IPS-18c (cell line): Measurements from ENCODE around the gene PCAT6.
"Not testable (repeated sequence)": the region's sequence is repeated elsewhere in the genome, so short reads cannot be mapped to it uniquely, and the experiment has no call there.

ENCODE experiments used
- H3K4me3 ChIP-seq: 2 replicates; pipeline ENCODE4 v1.7.0; 2013; ENCODE audit warnings: low read depth, mild to moderate bottlenecking, low read length, moderate library complexity; ENCODE audit not compliant: insufficient read depth
- H3K9me3 ChIP-seq: one replicate; pipeline ENCODE4 v1.6.1; 2013; ENCODE audit warnings: mild to moderate bottlenecking, low read length, moderate library complexity; ENCODE audit not compliant: control insufficient read depth, insufficient read depth

The PCAT6 gene

GRCh38 chr1:202804126-202804525 lies 6.6 kb upstream of the PCAT6 start:
- H3K4me3 ChIP-seq = no peak overlapping the region
- H3K9me3 ChIP-seq = no peaks in the 10 kb centered on the region

- H3K9me3 ChIP-seq = no peaks in the 10 kb centered on the region
- H3K4me3 ChIP-seq = peak overlapping the region; percentile 86
Observed at GRCh38 chr1:202805886-202806844, 4.6 kb upstream of the PCAT6 start.

GRCh38 chr1:202806845-202807450 lies 3.8 kb upstream of the PCAT6 start:
- Histone ChIP-seq H3K4me3 (peak overlapping the region; percentile 86), H3K9me3 (no peaks in the 10 kb centered on the region)

- Histone ChIP-seq H3K4me3 (peak overlapping the region; percentile 86), H3K9me3 (no peaks in the 10 kb centered on the region)
Observed at GRCh38 chr1:202807451-202807925, 3.3 kb upstream of the PCAT6 start.

GRCh38 chr1:202807926-202808757 lies 2.6 kb upstream of the PCAT6 start, which contains the start of gene KDM5B:
TSS of gene KDM5B (minus strand) at chr1:202808421. CDS start at chr1:202808305, 116 bp downstream.
- Histone ChIP-seq H3K9me3 (no peaks in the 10 kb centered on the region), H3K4me3 (peak within 1 kb of the TSS; percentile 86)

GRCh38 chr1:202809597-202810159 lies 1.1 kb upstream of the PCAT6 start:
- no peaks in the 10 kb centered on the region for H3K9me3 ChIP-seq
- peak overlapping the region; percentile 82 for H3K4me3 ChIP-seq

GRCh38 chr1:202810193-202810614 lies 550 bp upstream of the PCAT6 start:
- Histone ChIP-seq H3K4me3 (peak overlapping the region; percentile 82), H3K9me3 (no peaks in the 10 kb centered on the region)

- H3K4me3 ChIP-seq = peak overlapping the region; percentile 82
- no peaks in the 10 kb centered on the region for H3K9me3 ChIP-seq
Observed at GRCh38 chr1:202811296-202812175, 782 bp downstream of the PCAT6 start.

GRCh38 chr1:202812176-202813026 lies 1.6 kb downstream of the PCAT6 start:
- Histone ChIP-seq H3K9me3 (no peaks in the 10 kb centered on the region), H3K4me3 (peak overlapping the region; percentile 82)

- H3K4me3 ChIP-seq = no peak overlapping the region
- H3K9me3 ChIP-seq = peaks cover 4% of the 10 kb centered on the region
Observed at GRCh38 chr1:202815120-202815519, 4.4 kb downstream of the PCAT6 start.

GRCh38 chr1:202818819-202819218 lies 8.1 kb downstream of the PCAT6 start:
- H3K4me3 ChIP-seq = no peak overlapping the region
- peaks cover 4% of the 10 kb centered on the region for H3K9me3 ChIP-seq

GRCh38 chr1:202821467-202821866 lies 10.7 kb downstream of the PCAT6 start:
- no peak overlapping the region for H3K4me3 ChIP-seq
- H3K9me3 ChIP-seq = peaks cover 4% of the 10 kb centered on the region

GRCh38 chr1:202825748-202826147 lies 15.0 kb downstream of the PCAT6 start:
- no peaks in the 10 kb centered on the region for H3K9me3 ChIP-seq

GRCh38 chr1:202829223-202829622 lies 18.5 kb downstream of the PCAT6 start:
- H3K4me3 ChIP-seq, H3K9me3 ChIP-seq: not testable (repeated sequence)

More at GRCh38 chr1:202825748-202826147, 15.0 kb downstream of the PCAT6 start:
- no peak overlapping the region for H3K4me3 ChIP-seq

GRCh38 chr1:202831906-202832305 lies 21.2 kb downstream of the PCAT6 start:
- H3K4me3 ChIP-seq = no peak overlapping the region
- H3K9me3 ChIP-seq = no peaks in the 10 kb centered on the region
